CD4-positive, alpha-beta T cell (primary cell): Measurements from ENCODE around the gene CDK6. TPM values are rescaled to one million over a fixed set of nuclear protein-coding genes. Genes with fewer than 3 reads are reported as not detected.

ENCODE experiments used
- ATAC-seq: fragments of 200-7000 bp; cut with Tn5 transposase; one replicate; pipeline ENCODE4 v1.10.0; 2022; ENCODE audit warnings: mild to moderate bottlenecking; ENCODE audit not compliant: poor library complexity
- CTCF ChIA-PET: fragments of 350-600 bp; sonication (Branson Sonifier 250); formaldehyde crosslinking; loops from one replicate; lab custom pipeline; 2021; ENCODE audit warnings: antibody characterized with exemption, inconsistent platforms; lab: Charles Lee
- POLR2A ChIA-PET: fragments of 350-600 bp; sonication (Branson Sonifier 250); formaldehyde crosslinking; loops from one replicate; lab custom pipeline; 2021; ENCODE audit warnings: antibody characterized with exemption, inconsistent platforms; lab: Charles Lee
- DNase-seq, 14 experiments: peaks; one replicate each; pipeline ENCODE4 v3.0.0-alpha.2; 2013 to 2020; ENCODE audit warnings: mixed read lengths in 2 of 14
- H3K27ac ChIP-seq, 2 donors: one replicate each; pipeline versions ENCODE4 v1.5.1 to v1.7.0; 2013; ENCODE audit warnings: low read length in 2 of 2, low read depth in 1 of 2, mild to moderate bottlenecking in 1 of 2
- H3K27me3 ChIP-seq, 2 experiments: 1 replicate in 1 of 2; 2 replicates in 1 of 2; pipeline versions ENCODE4 v1.6.1 to v1.7.0; 2013; ENCODE audit warnings: low read length in 2 of 2, control low read depth in 1 of 2, mild to moderate bottlenecking in 1 of 2, moderate library complexity in 1 of 2; ENCODE audit not compliant: insufficient read depth in 2 of 2, control insufficient read depth in 1 of 2
- H3K36me3 ChIP-seq: one replicate; pipeline ENCODE4 v1.6.1; 2013; ENCODE audit warnings: low read length, control low read depth; ENCODE audit not compliant: insufficient read depth
- H3K4me1 ChIP-seq: one replicate; pipeline ENCODE4 v1.6.1; 2013; ENCODE audit warnings: low read length, control low read depth; ENCODE audit not compliant: insufficient read depth
- H3K4me3 ChIP-seq: one replicate; pipeline ENCODE4 v1.5.1; 2013; ENCODE audit warnings: mild to moderate bottlenecking, low read length, moderate library complexity
- H3K9me3 ChIP-seq, 2 experiments: 1 replicate in 1 of 2; 2 replicates in 1 of 2; pipeline versions ENCODE4 v1.6.1 to v1.7.0; 2013; ENCODE audit warnings: low read length in 2 of 2, mild to moderate bottlenecking in 2 of 2, control low read depth in 1 of 2, moderate library complexity in 1 of 2; ENCODE audit not compliant: control insufficient read depth in 1 of 2, insufficient read depth in 1 of 2
- H3K27ac Mint-ChIP-seq: one replicate; pipeline ENCODE4 v1.8.0; 2020; ENCODE audit warnings: mixed read lengths
- H3K27me3 Mint-ChIP-seq: one replicate; pipeline ENCODE4 v1.8.0; 2021; ENCODE audit warnings: mixed read lengths
- H3K36me3 Mint-ChIP-seq: one replicate; pipeline ENCODE4 v1.8.0; 2021; ENCODE audit warnings: low read depth, mixed read lengths
- H3K4me1 Mint-ChIP-seq: one replicate; pipeline ENCODE4 v1.8.0; 2021; ENCODE audit warnings: low read depth, mixed read lengths
- H3K4me3 Mint-ChIP-seq: one replicate; pipeline ENCODE4 v1.8.0; 2020; ENCODE audit warnings: mild to moderate bottlenecking, mixed read lengths
- H3K9me3 Mint-ChIP-seq: one replicate; pipeline ENCODE4 v1.8.0; 2020; ENCODE audit warnings: mixed read lengths
- CTCF ChIP-seq: fragments of 200-600 bp; IDR thresholded peaks from one replicate; pipeline ENCODE4 v1.8.0; 2022; ENCODE audit warnings: antibody characterized with exemption, mild to moderate bottlenecking
- intact Hi-C, 2 experiments: fragments of 100-400 bp; cut with DNase I in 1 of 2; cut with micrococcal nuclease in 1 of 2; formaldehyde crosslinking; loops; one replicate each; pipeline versions ENCODE4 v1.15.1 to v1.9.0; 2023 to 2025; cut with DNase I, micrococcal nuclease
- total RNA-seq, 174 experiments: library from RNA in 2 of 174; stranded (reverse) in 2 of 174; gene quantifications; one replicate each; pipeline ENCODE4 v1.2.3 and lab custom pipeline; 2021 to 2026

CDK6 gene
- total RNA-seq, 2 experiments from 2014 or later, result 13.0 to 13.7 TPM

DNA sequence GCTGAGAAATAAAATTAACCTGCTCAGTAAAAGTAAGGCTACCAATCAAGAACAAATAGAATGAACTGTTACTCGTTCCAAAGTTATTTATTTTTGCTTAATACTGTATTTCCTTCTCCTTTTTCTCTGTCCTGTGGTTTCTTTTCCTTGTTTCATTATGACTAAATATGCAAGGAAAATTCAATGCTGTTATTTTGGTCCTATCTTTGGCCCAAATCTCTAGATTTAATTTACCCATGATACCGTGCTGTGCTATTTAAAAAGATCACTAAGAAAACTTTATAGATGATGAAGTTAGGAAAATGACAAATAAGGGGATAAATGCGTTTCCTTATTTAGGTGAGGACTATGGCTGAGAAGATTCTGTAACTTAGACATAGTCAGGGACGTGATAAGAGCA lies 200.8 kb downstream of the CDK6 start:
- no peak for ATAC-seq
- no peaks in the 10 kb centered on the region for H3K9me3 ChIP-seq
- H3K27me3 Mint-ChIP-seq, result no peaks in the 10 kb centered on the region
- no peak for TF ChIP-seq CTCF
- ChIA-PET POLR2A (interaction anchor here (0.5 kb wide), 1 partner anchor 769 kb away, joined by 3 read pairs; no protein-coding TSS in a partner anchor), CTCF (interaction anchor here (0.9 kb wide), 2 partner anchors 13 to 197 kb away, joined by 4 read pairs; no protein-coding TSS in a partner anchor)
- H3K4me3 ChIP-seq, result no peak overlapping the region
- no peaks in the 10 kb centered on the region for H3K27me3 ChIP-seq
- no peak overlapping the region for H3K27ac Mint-ChIP-seq
- DNase-seq, result no peak
- peaks cover 10% of the 10 kb centered on the region for H3K4me1 ChIP-seq
- H3K36me3 ChIP-seq, result no peaks in the 10 kb centered on the region
- H3K4me1 Mint-ChIP-seq, result peaks cover 56% of the 10 kb centered on the region
- H3K9me3 Mint-ChIP-seq, result no peaks in the 10 kb centered on the region
- H3K4me3 Mint-ChIP-seq, result no peak overlapping the region
- intact Hi-C loops, result no loop called here
- H3K27ac ChIP-seq, result no peak overlapping the region
- H3K36me3 Mint-ChIP-seq, result no peaks in the 10 kb centered on the region

DNA sequence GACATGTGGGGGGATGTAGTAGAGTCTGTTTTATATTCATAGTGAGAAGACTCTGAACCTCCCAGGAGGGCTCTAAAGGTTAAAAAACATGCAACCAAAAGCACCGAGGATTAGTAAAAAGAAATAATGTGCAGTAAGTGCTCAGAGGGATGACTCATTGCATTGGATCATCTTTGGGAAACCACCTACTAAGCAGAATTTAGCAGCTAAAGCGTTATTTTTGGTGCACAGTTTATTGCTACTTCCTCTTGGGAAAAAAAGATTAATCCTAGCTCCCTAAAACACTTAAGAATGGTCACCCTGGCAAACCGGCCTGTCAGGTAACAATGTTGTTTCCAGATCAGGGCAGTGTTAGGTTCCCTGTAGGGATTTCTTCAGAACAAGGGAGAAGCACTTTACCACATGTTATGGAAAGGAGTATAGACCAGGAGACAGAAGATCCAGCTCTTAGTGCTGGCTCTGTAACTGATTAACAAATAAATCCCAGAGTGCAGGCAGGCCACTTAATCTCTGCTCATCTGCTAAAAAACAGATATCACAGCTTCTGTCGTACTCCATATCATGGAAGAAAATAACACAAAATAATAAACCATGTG lies 201.4 kb downstream of the CDK6 start:
- no peaks in the 10 kb centered on the region for H3K9me3 ChIP-seq
- no peak overlapping the region for H3K27ac Mint-ChIP-seq
- no peaks in the 10 kb centered on the region for H3K9me3 Mint-ChIP-seq
- no peaks in the 10 kb centered on the region for H3K27me3 Mint-ChIP-seq
- TF ChIP-seq CTCF, result no peak
- POLR2A ChIA-PET, result interaction anchor here (0.5 kb wide), 1 partner anchor 769 kb away, joined by 3 read pairs; no protein-coding TSS in a partner anchor
- H3K27ac ChIP-seq, result no peak overlapping the region
- no peak overlapping the region for H3K4me3 Mint-ChIP-seq
- no peaks in the 10 kb centered on the region for H3K36me3 ChIP-seq
- intact Hi-C loops, result no loop called here
- H3K27me3 ChIP-seq, result no peaks in the 10 kb centered on the region
- peaks cover 8% of the 10 kb centered on the region for H3K4me1 ChIP-seq
- peak in 3 of 14 experiments; percentile 35 to 65 (median 63) for DNase-seq
- CTCF ChIA-PET, result interaction anchor here (0.9 to 3.8 kb wide), 3 partner anchors 13 to 198 kb away, joined by 4 to 15 read pairs (median 4); no protein-coding TSS in a partner anchor
- H3K4me3 ChIP-seq, result no peak overlapping the region
- no peaks in the 10 kb centered on the region for H3K36me3 Mint-ChIP-seq
- no peak for ATAC-seq
- peaks cover 51% of the 10 kb centered on the region for H3K4me1 Mint-ChIP-seq

DNA sequence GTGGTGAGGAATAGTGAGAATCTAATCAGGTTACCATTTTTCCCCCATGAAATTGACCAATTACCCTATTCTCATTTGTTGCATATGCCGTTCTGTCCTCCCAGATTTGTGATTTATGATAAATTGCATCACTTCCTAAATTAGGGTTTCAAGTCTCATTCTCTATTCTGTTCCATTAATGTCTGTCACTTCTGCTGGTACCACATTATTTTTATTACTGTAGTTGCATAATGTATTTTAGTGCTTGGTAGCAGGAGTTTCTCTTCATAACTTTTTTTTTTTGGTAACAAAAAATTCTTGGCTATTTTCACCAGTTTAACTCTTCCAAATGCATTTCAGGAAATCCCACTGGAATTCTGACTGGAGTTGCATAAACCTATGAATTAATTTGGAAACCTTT lies 202.2 kb downstream of the CDK6 start:
- H3K4me3 Mint-ChIP-seq, result no peak overlapping the region
- no peak for ATAC-seq
- Histone ChIP-seq H3K9me3 (peaks cover 0 to 5% of the 10 kb centered on the region in 2 experiments), H3K27ac (no peak overlapping the region), H3K36me3 (no peaks in the 10 kb centered on the region), H3K4me3 (no peak overlapping the region), H3K27me3 (no peaks in the 10 kb centered on the region), H3K4me1 (no peaks in the 10 kb centered on the region)
- no peak for TF ChIP-seq CTCF
- H3K4me1 Mint-ChIP-seq, result peaks cover 44% of the 10 kb centered on the region
- no peaks in the 10 kb centered on the region for H3K36me3 Mint-ChIP-seq
- no peak overlapping the region for H3K27ac Mint-ChIP-seq
- no peaks in the 10 kb centered on the region for H3K9me3 Mint-ChIP-seq
- intact Hi-C loops, result no loop called here
- DNase-seq, result no peak
- ChIA-PET POLR2A (no interaction called here), CTCF (interaction anchor here (3.8 kb wide), 1 partner anchor 199 kb away, joined by 15 read pairs; no protein-coding TSS in a partner anchor)
- H3K27me3 Mint-ChIP-seq, result no peaks in the 10 kb centered on the region
